Aorta (tissue), 5 donors: ENCODE results near the gene ZBED3. TPM values are rescaled to one million over a fixed set of nuclear protein-coding genes. Genes with fewer than 3 reads are reported as not detected.

Source experiments
- ATAC-seq: fragments of 200-7000 bp; cut with Tn5 transposase; one replicate; pipeline ENCODE4 v1.9.1; 2022; ENCODE audit warnings: moderate library complexity; ENCODE audit not compliant: low FRiP score
- DNase-seq, 2 donors: peaks; one replicate each; pipeline ENCODE4 v3.0.0-alpha.2; 2020
- H3K27ac ChIP-seq, 2 donors: one replicate each; pipeline ENCODE4 v1.5.1; 2013; ENCODE audit warnings: low read length in 2 of 2, mild to moderate bottlenecking in 2 of 2, moderate library complexity in 2 of 2, control low read depth in 1 of 2, inconsistent platforms in 1 of 2, low read depth in 1 of 2
- H3K27me3 ChIP-seq, 2 donors: one replicate each; pipeline ENCODE4 v1.6.1; 2013; ENCODE audit warnings: control low read depth in 1 of 2, low read length in 1 of 2, mild to moderate bottlenecking in 1 of 2, moderate library complexity in 1 of 2; ENCODE audit not compliant: insufficient read depth in 2 of 2, control insufficient read depth in 1 of 2
- H3K36me3 ChIP-seq, 2 donors: one replicate each; pipeline ENCODE4 v1.6.1; 2013; ENCODE audit warnings: control low read depth in 1 of 2, low read length in 1 of 2, mild to moderate bottlenecking in 1 of 2; ENCODE audit not compliant: insufficient read depth in 2 of 2, control insufficient read depth in 1 of 2
- H3K4me1 ChIP-seq, 2 donors: one replicate each; pipeline ENCODE4 v1.6.1; 2013; ENCODE audit warnings: low read length in 2 of 2, control low read depth in 1 of 2, mild to moderate bottlenecking in 1 of 2, moderate library complexity in 1 of 2; ENCODE audit not compliant: insufficient read depth in 2 of 2, control insufficient read depth in 1 of 2
- H3K4me3 ChIP-seq, 2 donors: one replicate each; pipeline ENCODE4 v1.5.1; 2013; ENCODE audit warnings: low read length in 2 of 2, control low read depth in 1 of 2, mild to moderate bottlenecking in 1 of 2
- H3K9me3 ChIP-seq: one replicate; pipeline ENCODE4 v1.6.1; 2013; ENCODE audit warnings: mild to moderate bottlenecking, low read length; ENCODE audit not compliant: control insufficient read depth
- WGBS, 2 donors: extraction: QIAGEN DNeasy Blood & Tissue Kit; methylation state at CpG; one replicate each; pipeline ENCODE4 v1.1.7; 2013; 5-methylcytosine and 5-hydroxymethylcytosine counted together
- intact Hi-C, 2 donors: fragments of 100-400 bp; cut with DNase I; formaldehyde crosslinking; loops; one replicate each; pipeline versions ENCODE4 v1.14.2 to v1.15.0; 2022
- polyA plus RNA-seq, 2 donors: library from polyadenylated mRNA; stranded (reverse); fragments of 200-250 nt; gene quantifications; one replicate each; pipeline ENCODE4 v1.2.3, GENCODE V29; 2013
- total RNA-seq, 2 donors: library from RNA; stranded (reverse); fragmentation: NEBNext Ultra II Directional; extraction: Animal tissue kit (Norgen Biotek cat#: 25700); gene quantifications; one replicate each; pipeline ENCODE4 v1.2.1, GENCODE V29; 2021
- donor health status: healthy with polysubstance abuse.
- donor health status: Bipolar disorder and iron deficiency.
- donor health status: DM: no; HTN: no; CAD: no.
- donor health status: DM: no; HTN: no; CAD: no.
- donor health status: DM: yes; HTN: yes; CAD: no.

Gene ZBED3
- total and polyA plus RNA-seq, 4 donors, result 1.6 to 11.7 (median 8.1) TPM

- Histone ChIP-seq H3K27me3 (no peaks in the 10 kb centered on the region), H3K4me1 (peaks cover 0 to 2% of the 10 kb centered on the region in 2 donors), H3K9me3 (no peaks in the 10 kb centered on the region), H3K27ac (peak within 1 kb of the TSS; percentile 58 to 79), H3K4me3 (peak within 1 kb of the TSS; percentile 61 to 93), H3K36me3 (no peaks in the 10 kb centered on the region)
- intact Hi-C loops, result loop anchor here in 1 of 2 donors (1.0 to 5.0 kb wide), 2 partner anchors 57 to 462 kb away; partner anchors contain the start of genes WDR41 and ZBED3
- WGBS, 2 donors, result 0 to 1% methylated on average over 82 of the region's 82 CpGs
- DNase-seq (peak; percentile 97), ATAC-seq (peak; percentile 97)
Measured at GRCh38 chr5:77030097-77031071, 56.7 kb downstream of the ZBED3 start, which contains the start of gene AGGF1. Gene AGGF1 (plus strand): TSS chr5:77030404. CDS start chr5:77030767, 363 bp downstream.

- no peaks in the 10 kb centered on the region for H3K36me3 ChIP-seq
- no peaks in the 10 kb centered on the region for H3K9me3 ChIP-seq
- no peak for ATAC-seq
- no peak for DNase-seq
- H3K27me3 ChIP-seq, result no peaks in the 10 kb centered on the region
- intact Hi-C loops, result no loop called here
- 93 to 99% methylated on average over 2 of the region's 2 CpGs for WGBS, 2 donors
- peaks cover 0 to 2% of the 10 kb centered on the region in 2 donors for H3K4me1 ChIP-seq
- peak overlapping the region in 1 of 2 donors; percentile 93 for H3K4me3 ChIP-seq
- H3K27ac ChIP-seq, result peak overlapping the region in 1 of 2 donors; percentile 77
Measured at GRCh38 chr5:77029376-77029885, 57.7 kb downstream of the ZBED3 start.

- DNase-seq (no peak), ATAC-seq (no peak)
- no peaks in the 10 kb centered on the region for H3K9me3 ChIP-seq
- H3K4me1 ChIP-seq, result peaks cover 0 to 2% of the 10 kb centered on the region in 2 donors
- H3K4me3 ChIP-seq, result no peak overlapping the region
- intact Hi-C loops, result no loop called here
- H3K27me3 ChIP-seq, result no peaks in the 10 kb centered on the region
- H3K27ac ChIP-seq, result no peak overlapping the region
- 89 to 98% methylated on average over 4 of the region's 4 CpGs for WGBS, 2 donors
- no peaks in the 10 kb centered on the region for H3K36me3 ChIP-seq
Measured at GRCh38 chr5:77028631-77029375, 58.3 kb downstream of the ZBED3 start.

- Histone ChIP-seq H3K4me1 (no peaks in the 10 kb centered on the region), H3K27me3 (no peaks in the 10 kb centered on the region), H3K4me3 (no peak overlapping the region), H3K36me3 (no peaks in the 10 kb centered on the region), H3K27ac (no peak overlapping the region), H3K9me3 (no peaks in the 10 kb centered on the region)
- 81 to 86% methylated on average over 1 of the region's 1 CpG for WGBS, 2 donors
- intact Hi-C loops, result no loop called here
- no peak for DNase-seq
- ATAC-seq, result no peak
Measured at GRCh38 chr5:77024490-77024889, 62.6 kb downstream of the ZBED3 start.

- DNase-seq, result no peak
- Histone ChIP-seq H3K36me3 (no peaks in the 10 kb centered on the region), H3K27ac (no peak overlapping the region), H3K9me3 (no peaks in the 10 kb centered on the region), H3K4me3 (no peak overlapping the region), H3K4me1 (no peaks in the 10 kb centered on the region), H3K27me3 (peaks cover 0 to 2% of the 10 kb centered on the region in 2 donors)
- intact Hi-C loops, result no loop called here
- 53 to 60% methylated on average over 7 of the region's 7 CpGs for WGBS, 2 donors
- ATAC-seq, result no peak
Measured at GRCh38 chr5:77022511-77023417, 64.3 kb downstream of the ZBED3 start.

Other genes starting within 250 kb of the ZBED3 start
- under 1 TPM; 0.68 to 0.87 TPM for gene S100Z, start 237.3 kb downstream of the ZBED3 start, total RNA-seq
- not detected for gene S100Z, start 237.3 kb downstream of the ZBED3 start, polyA plus RNA-seq
- gene CRHBP, start 134.2 kb downstream of the ZBED3 start, total RNA-seq, result 1 to 10 TPM; 3.5 to 7.0 TPM
- gene CRHBP, start 134.2 kb downstream of the ZBED3 start, polyA plus RNA-seq, result under 1 TPM in 1 of 2 donors, not detected in 1; 0.75 TPM
- gene AGGF1, start 56.9 kb downstream of the ZBED3 start, total RNA-seq, result 10 to 100 TPM; 14.5 to 20.6 TPM
- gene AGGF1, start 56.9 kb downstream of the ZBED3 start, polyA plus RNA-seq, result 10 to 100 TPM; 10.1 to 11.1 TPM
- 10 to 100 TPM; 25.5 to 42.6 TPM for gene PDE8B, start 123.4 kb upstream of the ZBED3 start, total RNA-seq
- 10 to 100 TPM; 16.3 to 18.8 TPM for gene PDE8B, start 123.4 kb upstream of the ZBED3 start, polyA plus RNA-seq